GM12801 (cell line): ENCODE data around the gene POLR3H.

Experiments used
- CTCF ChIP-seq: IDR thresholded peaks from one replicate; pipeline ENCODE4 v1.5.1; 2011; ENCODE audit warnings: control low read depth; ENCODE audit not compliant: insufficient read length; ENCODE audit errors: extremely low read depth

POLR3H gene

GRCh38 chr22:41481131-41481830, 63.0 kb downstream of the POLR3H start:
- TF ChIP-seq CTCF: no peak

DNA sequence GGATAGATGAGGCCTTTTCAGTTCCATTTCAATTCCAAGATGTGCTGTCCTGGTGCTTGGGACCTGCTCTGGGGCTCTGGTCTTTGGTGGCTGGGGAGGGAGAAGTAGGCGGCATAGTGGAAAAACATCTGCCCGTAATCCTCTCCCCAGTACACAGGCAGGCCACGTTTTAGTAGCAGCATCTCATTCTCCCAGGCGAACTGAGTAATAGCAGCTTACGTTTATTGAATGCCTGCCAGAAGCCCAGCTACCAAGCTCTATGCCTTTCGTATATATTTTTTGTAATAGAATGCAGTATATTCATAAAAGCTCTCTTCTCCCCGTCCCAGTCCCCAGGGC, 63.9 kb downstream of the POLR3H start:
- TF ChIP-seq CTCF: no peak

DNA sequence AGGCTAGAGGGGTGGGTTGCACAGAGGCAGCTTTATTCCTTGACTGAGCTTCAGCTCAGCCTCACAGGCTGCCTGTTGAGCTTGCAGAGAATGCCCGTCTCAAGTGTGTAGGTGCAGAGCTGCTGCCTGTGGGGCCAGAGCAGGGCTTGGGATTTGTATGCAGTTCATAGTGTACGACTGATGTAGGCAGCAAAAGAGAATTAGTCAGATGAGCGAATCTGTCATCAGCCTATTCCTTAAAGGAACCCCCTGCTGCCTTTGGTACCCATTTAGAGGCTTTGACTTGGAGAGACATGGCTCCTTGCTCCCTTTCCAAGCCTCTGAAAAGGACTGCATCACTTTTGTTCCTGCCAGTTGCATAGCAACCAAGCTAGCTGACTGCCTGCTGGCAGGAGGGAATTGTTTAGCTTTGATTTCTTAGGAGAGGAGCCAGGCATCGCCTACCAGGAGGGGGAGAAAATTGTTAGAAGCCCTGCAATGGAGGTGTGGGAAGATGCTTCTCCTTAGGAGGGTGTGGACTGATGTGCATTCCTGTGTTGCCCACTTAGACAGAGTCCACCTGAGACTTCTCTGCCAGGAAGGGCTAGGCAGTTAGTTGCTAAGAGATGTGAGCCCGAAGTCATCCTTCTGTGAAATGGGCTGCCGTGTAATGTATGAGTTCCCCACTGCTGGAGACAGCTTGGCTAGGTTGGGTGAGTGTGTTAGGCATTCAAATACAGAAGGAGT, 64.4 kb downstream of the POLR3H start:
- TF ChIP-seq CTCF: no peak

GRCh38 chr22:41478891-41479521, 65.3 kb downstream of the POLR3H start:
- no peak for TF ChIP-seq CTCF

- TF ChIP-seq CTCF: no peak
Observed at GRCh38 chr22:41478473-41478872, 65.8 kb downstream of the POLR3H start.
